Glomerular visceral epithelial cell (primary cell): ENCODE results near the gene NXNL2.

ENCODE experiments used
- DNase-seq: peaks from one replicate; pipeline ENCODE4 v3.0.0-alpha.2; 2016; ENCODE audit errors: extremely low spot score

Gene NXNL2

DNA sequence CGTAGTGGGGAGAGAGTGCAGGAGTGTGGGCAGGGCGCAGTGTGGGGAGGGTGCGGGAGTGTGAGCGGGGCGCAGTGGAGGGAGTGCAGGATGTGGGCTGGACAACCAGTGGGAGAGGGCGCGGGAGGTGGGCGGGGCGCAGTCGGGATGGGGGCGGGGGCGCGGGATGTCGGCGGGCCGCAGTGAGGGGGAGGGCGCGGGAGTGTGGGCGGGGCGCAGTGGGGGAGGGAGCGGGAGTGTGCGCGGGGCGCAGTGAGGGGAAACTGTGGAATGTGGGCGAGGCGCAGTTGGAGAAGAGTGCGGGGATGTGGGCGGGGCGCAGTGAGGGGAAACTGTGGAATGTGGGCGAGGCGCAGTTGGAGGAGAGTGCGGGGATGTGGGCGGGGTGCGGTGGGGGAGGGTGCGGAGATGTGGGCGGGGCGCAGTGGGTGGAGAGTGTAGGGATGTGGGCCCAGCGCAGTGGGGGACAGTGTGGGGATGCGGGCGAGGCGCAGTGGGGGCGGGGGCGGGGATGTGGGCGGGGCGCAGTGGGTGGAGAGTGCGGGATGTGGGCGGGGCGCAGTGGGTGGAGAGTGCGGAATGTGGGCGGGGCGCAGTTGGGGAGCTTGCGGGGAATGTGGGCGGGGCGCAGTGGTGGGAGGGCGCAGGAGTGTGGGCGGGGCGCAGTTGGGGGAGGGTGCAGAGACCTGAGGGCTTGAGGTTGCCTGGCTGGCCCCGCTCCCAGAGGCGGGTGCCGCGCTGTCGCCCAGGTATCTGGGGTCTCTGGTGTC, at the start of gene NXNL2:
NXNL2 (plus strand) TSS at position 723 of the 770 bp plus-strand sequence. CDS start 257 bp downstream, outside the sequence.
- peak; percentile 96 for DNase-seq

DNA sequence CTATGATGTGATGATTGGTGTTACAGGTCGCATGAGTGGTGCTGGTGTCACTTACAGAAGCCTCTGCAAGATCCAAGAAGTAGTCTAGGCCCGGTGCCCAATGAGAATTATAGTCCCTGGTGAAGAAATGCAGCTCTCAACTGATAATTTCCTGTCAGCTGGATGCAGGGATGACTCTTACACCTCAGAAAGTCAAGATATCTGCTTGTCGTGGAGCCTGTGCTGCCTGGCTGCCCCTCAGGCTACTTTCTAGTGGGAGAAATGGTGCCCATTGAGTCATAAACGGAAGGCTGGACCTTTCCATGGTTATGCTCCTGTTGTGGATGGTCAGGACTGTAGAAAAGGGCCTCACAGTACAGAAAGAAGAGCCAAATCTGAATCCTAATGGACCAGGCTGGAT, 46.8 kb upstream of the NXNL2 start:
- no peak for DNase-seq

DNA sequence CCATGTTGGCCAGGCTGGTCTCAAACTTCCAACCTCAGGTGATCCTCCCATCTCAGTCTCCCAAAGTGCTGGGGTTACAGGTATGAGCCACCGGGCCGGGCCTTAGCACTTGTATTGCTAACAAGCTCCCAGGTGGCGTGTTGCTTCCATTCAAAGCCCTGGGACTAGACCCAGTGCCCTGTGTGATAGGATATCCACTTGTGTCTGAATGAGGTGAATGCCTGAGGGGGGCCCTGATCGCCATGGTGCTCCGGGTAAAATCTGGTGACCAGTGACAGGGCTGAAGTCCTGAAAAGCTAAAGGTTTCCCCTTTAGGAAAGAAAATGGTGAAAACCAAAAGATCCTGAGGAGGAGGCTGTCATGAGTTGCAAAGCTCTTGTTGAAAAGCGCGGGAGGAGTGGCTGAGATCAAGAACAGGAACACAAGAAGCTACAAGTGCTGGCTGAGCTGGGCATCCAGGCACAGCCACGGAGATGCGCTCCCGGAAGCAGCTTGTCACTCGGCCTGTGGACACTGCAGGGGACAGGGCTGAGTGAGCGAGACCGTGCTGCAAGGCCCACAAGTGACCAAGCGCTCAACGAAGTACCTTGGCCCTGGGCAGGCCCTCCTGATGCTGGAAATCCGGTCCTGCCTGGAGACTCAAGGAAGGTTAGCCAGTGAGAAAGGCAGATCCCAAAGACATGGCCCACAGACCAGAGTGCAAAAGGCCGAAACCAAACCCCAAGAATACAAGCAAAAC, 39.8 kb upstream of the NXNL2 start:
- DNase-seq = no peak

DNA sequence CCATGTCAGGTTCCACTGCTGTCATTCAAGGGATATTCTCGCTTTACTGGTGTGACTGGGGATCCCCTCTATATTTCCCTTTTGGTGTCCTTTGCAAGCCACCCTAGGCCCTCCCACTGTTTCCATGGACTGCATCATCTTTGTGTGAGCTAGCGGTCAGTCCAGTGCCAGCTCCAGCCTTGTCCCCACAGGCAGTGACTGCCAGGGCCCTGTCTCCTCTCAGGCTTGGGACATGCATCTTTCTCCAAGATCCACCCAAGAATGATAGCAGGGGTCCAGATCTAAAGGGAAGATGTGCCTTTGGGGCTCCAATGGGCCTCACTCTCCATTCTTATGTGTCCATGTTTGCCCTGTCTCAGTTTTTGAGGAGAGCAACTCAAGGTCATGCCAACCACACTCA, 37.8 kb upstream of the NXNL2 start:
- DNase-seq = no peak

DNA sequence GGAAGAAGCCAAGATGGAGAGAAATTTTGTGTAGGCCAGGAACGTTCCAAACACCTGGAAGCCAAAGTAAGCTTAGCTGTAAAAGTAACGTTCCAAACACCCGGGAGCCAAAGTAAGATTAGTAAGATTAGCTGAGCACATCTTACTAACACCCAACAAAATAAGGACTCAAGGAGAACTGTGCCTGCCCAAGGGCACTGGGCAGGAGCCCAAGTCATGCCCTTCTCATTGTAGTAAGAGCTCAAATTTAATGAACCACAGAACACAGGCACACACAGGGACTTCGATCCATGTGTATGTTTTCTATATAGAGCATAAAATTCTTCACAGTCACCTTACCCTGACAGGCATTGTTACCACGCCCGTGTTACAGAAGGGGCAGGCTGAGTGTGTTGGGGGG, 36.1 kb upstream of the NXNL2 start:
- no peak for DNase-seq

DNA sequence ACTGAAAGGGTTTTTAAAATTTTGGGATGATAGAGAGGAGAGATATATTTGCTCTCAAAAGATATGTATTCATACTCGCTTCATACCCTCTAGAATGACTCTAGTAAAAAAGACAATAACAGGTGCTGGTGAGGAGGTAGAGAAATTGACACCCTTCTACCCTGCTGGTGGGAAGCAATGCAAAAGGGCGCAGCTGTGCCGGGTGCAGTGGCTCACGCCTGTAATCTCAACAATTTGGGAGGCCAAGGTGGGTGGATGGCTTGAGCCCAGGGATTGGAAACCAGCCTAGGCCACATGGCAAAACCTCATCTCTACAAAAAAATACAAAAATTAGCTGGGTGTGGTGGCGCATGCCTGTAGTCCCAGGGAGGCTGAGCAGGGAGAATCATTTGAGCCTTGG, 33.9 kb upstream of the NXNL2 start:
- DNase-seq = no peak

DNA sequence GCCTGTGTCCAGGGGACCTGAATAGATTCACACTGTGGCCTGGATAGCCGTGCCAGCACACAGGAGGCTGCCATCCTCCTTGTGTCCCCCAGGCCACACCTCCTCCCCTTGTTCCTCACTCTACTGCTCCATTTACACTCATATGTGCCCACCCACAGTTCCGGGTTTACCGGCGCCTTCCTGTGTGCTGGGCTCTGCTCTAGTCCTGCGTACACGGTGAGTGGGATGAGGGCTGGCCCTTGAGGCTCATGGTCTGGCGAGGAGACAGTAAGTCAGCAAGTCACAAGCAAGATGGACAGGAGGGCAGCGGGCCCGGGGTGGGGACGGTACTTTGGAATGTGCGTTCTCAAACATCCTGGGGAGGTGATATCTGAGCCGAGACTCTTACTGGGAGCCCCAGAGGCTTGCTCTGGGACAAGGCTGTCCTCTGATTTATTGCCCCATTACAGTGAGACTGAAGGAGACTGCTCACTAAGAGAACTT, 32.4 kb upstream of the NXNL2 start:
- no peak for DNase-seq

DNA sequence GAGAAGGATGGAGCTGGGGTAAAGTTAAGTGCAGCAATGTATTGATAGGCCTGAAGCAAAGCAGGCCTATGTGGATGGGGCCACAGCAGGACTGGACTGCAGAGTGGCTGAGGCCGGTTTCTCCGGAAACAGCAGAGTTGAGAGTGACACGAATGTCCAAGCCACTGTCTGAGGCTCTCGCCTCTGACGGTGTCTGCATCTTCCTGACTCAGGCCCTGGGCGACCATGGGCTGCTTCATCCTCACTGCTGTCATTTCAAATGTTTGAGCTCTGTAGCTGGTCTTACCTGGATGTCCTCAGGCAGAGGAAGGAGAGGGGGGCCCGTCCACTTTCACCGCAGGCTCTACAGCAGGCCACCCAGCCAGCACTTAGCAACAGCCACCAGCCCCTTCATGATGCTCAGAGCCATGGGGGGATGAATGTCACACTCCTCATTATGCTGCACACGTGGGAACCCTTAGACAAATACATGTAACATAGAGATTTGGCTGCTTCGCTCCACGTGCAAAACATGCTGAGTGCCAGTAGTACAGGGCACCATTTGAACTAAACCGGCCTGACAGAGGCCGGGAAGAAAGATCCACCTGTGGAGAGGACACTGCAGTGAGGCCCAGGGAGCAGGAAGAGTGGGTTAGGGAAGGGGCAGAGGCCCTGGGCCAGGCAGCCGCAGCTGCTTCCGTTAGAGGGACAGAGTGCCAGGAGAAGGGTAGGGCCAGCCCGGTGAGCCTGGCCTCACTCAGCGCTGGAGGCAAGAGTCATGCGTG, 31.7 kb upstream of the NXNL2 start:
- DNase-seq = no peak

DNA sequence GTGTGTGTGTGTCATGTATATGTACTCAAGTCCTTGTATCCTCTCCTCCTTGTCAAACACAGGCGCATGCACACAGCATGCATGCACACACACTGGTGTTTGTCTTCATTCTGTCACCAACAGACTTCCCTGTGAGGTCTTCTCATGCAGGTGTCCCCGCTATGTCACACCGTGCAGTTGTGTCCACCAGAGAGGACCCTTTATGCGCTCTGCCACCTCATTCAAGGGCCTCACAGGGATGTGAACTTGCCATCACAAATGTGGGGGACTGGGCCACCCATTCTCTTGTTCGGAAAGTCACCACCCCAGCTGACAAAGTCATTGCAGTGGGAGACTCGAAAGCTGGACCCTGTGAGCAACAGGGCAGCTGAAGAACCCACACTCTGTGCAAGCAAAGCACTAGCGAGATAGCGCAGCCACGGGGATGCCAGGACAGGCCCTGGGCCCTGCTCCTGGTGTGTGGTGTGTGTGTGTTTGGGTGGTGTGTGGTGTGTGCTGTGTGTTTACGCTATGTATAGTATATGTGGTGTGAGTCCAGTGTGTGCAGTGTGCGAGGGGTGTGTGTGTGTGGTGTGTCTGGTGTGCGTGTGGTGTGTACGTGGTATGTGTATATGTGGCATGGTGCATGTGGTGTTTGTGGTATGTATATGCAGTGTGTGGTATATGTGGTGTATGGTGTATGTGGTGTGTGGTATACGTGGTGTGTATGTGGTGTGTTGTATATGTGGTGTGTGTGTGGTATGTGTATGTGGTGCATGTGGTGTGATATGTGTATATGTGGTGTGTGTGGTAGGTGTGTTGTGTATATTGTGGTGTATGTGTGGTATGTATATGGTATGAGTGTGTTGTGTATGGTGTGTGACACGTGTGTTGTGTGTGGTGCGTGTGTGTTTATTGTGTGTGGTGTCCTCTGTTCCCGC, 30.9 kb upstream of the NXNL2 start:
- DNase-seq = no peak

DNA sequence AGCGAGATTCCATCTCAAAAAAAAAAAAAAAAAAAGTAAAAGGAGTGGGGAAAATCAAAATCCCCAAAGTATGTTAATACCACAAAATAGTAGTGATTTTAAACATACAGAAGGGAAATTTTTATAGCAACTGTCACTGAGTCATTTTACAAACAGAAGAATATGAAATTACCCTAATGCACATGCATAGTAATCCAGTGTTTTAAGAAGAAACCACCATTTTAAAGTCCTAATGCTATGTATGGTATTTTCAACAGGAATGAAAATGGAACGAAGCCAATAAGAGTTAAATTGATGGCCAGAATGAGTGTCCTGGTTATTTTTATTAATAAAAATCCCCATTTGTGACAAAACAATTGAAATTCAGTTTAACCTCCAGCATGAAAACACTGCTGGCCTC, 26.7 kb upstream of the NXNL2 start:
- DNase-seq = no peak

DNA sequence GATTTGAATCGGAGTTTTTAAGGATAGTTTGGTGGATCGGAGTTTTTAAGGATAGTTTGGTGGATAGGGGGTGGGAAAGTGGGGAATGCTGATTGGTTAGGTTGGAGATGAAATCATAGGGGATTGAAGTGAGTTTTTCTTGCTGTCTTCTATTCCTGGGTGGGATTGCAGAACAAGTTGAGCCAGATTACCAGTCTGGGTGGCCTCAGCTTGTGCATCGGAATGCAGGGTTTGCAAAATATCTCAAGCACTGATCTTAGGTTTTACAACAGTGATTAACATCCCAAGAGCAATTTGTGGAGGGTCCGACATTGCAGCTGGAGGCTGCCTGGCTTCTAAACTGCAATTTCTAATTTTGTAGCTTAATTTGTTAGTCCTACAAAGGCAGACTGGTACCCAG, 23.1 kb upstream of the NXNL2 start:
- no peak for DNase-seq

DNA sequence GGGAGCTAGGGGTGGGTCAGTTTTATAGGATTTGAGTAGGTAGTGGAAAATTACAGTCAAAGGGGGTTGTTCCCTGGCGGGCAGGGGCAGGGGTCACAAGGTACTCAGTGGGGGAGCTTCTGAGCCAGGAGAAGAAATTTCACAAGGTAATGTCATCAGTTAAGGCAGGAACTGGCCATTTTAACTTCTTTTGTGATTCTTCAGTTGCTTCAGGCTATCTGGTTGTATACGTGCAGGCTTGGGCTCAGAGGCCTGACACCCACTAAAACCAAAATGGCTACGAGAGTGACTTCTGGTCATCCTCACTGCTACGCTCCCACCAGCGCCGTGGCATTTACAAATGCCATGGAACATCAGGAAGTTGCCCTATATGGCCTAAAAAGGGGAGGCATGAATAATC, 20.7 kb upstream of the NXNL2 start:
- DNase-seq = no peak

DNA sequence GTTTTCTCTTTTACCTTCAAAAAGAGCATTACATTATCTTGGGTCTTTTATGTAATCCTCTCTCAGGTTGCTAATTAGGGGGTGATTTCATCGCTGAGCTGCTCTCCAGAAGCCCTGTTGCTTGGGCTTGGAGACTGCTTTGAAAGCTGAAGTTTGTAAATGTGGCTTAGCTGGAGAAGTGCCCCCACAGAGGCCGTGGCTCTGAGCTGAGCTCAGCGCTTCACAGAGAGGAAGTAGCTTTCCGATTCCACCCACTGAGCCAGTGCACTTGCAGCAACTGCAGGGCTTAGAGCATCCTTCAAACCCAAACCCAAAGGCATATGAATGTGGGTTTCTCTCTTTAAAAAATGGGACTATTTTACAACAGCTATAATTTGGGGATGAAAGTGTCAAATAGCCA, 13.7 kb upstream of the NXNL2 start:
- DNase-seq = no peak

DNA sequence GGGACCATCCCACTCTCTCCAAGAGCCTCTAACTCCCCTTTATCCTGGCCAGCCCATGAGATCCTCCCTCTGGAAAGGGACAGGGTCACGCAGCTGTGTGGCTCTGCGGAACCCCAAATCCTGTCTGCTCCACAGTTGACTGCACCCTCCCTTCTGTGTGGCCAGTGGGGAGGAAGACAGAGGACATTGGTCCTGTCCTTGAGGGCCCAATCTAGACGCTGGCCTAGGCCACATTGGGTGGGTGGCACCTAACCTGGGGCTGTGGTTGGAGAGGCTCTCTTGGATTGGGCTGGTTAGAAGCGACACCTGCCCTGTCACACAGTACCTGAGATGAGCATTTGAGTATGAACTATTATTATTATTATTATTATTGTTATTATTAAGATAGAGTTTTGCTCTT, 12.6 kb upstream of the NXNL2 start:
- no peak for DNase-seq

DNA sequence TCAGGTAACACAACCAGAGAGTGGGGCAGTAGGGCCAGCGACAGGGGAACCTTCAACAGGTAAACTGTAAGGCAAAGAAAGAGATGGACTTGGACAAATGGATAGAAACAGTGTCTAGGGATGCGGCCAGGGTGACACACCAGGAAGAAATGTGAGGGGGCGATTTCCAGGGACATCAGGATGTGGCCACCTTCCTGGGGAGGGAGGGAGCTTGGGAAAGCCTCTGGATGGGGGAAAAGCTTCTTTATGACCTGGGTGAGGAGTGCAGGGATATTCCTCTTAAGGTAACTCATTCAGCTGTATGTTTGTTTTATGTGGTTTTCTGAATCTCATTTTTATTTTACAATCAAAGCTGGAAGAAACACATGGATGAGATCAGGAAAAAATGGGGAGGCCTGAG, 11.9 kb upstream of the NXNL2 start:
- peak; percentile 83 for DNase-seq

DNA sequence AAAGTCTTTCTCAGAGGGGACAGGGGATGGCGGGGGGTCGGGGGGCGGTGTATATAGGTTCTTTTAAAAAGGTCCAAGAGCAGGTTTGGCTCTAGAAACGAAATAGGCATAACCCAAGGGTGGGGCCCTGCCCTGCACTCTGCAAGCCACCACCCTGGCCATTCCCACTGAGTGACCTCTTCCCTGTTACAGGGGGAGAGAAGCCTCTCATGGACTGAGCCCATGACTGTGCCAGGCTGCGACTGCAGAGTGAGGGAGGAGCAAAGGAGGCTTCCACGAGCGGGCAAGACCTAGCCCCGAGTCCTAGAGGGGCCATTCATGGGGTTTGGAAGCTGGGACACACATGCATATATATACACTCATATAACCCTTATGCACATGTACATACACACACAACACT, 10.1 kb upstream of the NXNL2 start:
- DNase-seq = no peak

DNA sequence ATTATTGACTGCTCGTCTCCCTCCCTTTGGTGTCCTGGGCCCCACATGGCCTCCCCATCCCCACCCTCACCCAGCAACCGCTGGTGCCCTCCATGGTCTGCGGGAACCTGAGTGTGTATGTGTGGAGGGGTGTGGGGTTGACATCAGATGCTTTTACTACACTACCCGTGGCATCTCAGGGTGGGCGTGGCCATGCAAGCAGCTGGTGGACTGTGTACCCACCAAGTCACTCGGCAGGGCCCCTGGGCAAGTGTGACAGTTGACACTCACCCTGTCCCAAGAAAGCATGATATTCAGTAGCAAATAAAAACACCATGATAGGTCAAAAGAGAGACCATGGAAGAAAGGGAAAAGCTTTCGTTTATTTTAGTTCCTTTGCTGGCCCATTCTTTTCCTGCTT, 7.4 kb upstream of the NXNL2 start:
- no peak for DNase-seq

DNA sequence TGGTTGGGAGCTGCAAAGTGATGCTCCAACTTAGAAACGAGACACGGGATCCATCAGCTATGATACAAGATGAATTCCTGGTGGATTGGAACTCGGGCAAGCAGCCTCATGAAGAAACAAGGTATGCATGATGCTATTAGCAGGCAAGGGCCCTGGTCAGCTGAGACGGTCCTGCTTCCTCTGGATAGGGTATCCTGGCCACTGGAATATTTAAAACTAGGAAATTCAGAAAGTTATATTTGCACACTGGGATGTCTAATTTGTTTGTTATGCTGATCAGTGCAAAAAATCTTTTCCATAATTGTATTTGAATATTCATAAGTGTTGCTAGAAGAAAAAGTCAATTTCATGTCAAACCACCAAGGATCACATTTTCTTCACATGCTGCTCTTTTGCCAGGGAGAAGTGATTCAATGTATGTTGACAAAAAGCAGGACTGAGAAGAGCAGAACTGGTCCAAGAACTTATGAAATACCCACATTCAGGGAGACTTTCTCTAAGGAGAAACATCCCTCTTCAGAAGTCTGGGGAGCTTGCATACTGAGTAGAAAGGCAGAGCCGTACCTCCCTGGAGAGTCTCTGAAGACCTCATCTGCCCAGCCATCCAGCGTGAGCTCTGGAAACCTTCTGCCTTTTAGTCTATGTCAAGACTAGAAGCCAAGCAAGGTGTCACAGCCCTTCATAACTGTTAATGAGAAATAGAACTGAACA, 6.7 kb upstream of the NXNL2 start:
- no peak for DNase-seq

DNA sequence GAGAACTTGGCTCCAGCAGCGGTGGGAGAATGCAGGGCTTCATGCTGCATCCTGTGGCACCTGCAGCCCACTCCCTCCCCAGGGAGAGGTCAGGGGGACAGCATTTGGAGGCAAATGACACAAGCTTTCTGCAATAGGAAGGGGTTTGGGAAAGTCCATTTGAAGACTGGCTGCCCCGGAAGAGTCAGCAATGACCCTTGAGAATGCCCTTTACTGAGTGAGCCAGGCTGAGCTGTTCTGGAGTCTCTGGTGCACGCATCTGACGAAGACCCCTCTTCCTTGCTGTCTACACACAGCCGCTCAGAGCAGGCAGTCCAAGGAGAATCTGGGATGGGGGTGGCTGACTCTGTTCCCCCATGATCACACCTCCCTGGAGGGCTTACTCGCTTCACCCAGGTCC, 5.5 kb upstream of the NXNL2 start:
- no peak for DNase-seq

DNA sequence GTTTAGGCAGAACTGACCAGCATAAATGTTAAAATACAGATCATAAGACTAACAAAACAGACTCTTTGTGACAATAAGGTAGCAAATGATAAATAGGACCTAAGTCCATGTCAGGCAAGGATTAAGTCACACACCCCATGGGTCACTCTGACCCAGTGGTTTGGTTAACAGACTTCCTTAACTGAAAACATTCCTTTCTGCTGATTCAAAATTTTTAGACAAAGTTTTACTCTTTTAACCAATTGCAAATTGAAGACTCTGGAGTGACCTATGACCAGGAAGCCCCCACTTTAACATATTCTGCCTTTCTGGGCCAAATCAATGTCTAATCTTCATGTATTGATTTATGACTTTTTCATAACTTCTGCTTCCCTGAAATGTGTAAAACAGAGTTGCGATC, 4.9 kb upstream of the NXNL2 start:
- DNase-seq = peak; percentile 80
